Stimulated activated CD4-positive, alpha-beta T cell treated with anti-CD3 and anti-CD28 coated beads, TNF-alpha, amount 100 ng/mL, for 1 hour (primary cell): Measurements from ENCODE around the gene PSENEN.

Source experiments
- DNase-seq, 3 donors: peaks; one replicate each; pipeline ENCODE4 v3.0.0-alpha.2; 2020; ENCODE audit warnings: low read depth in 3 of 3, low spot score in 1 of 3

The PSENEN gene

GRCh38 chr19:35750167-35750566, 4.7 kb downstream of the PSENEN start:
- DNase-seq: no peak

- no peak for DNase-seq
These were observed 6.6 kb downstream of the PSENEN start for GRCh38 chr19:35751839-35752745.

DNA sequence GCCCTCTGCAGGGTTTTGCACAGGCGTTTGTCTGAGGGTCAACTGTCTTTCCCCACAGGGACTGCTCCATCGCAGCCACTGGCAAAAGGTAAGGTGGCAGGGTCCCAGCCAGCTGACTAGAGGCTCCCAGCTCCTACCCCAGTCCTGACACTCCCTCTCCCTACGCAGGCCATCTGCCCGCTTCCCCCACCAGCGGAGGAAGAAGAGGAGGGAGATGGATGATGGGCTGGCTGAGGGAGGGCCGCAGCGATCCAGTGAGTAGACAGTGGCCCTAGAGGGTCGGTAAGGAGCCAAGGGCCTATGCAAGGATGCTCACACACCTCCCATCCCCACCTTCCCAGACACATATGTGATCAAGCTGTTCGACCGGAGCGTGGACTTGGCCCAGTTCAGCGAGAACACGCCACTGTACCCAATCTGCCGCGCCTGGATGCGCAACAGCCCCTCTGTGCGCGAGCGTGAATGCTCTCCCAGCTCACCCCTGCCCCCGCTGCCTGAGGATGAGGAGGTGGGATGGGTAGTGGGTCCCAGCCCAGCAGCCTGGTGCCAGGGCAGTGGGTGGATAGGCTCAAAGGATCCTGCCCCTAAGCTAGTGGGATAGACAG, 7.4 kb downstream of the PSENEN start:
- no peak for DNase-seq

GRCh38 chr19:35753634-35754369, 8.4 kb downstream of the PSENEN start:
- DNase-seq: no peak

DNA sequence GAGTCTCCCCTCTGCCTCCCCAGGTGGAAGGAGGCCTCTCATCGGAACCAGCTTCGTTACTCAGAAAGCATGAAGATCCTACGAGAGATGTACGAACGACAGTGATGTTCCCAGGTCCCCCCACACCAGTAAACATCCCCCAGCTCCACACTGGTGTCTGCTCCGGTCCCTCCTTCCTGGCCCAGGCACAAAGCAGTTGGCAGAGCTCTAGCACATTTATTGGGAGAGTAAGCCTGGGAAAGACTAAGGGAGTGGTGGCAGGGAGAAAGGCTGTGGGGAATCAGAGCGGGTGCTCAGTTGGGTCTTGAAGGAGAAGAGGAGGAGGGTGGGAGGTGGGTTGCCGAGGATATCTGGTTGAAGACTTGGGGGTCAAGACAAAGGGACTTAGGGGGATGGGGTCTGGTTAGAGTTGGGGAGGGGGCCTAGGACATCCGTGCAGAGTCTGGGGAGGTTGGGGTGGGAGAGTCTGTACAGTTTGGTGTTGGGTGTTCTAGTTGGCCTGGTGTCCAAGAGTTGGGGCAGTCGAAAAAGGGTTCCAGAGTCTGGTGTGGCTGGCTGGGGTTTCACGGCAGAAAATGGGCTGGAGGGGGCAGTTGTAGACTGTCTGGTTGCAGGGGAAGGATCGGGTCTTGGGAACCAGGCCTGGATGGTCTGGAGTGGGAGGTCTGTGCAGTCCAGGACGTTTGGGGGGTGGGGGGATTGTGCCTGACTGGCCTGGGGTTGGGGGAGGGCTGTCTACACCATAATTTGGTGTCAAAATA, 9.1 kb downstream of the PSENEN start:
- DNase-seq: no peak

DNA sequence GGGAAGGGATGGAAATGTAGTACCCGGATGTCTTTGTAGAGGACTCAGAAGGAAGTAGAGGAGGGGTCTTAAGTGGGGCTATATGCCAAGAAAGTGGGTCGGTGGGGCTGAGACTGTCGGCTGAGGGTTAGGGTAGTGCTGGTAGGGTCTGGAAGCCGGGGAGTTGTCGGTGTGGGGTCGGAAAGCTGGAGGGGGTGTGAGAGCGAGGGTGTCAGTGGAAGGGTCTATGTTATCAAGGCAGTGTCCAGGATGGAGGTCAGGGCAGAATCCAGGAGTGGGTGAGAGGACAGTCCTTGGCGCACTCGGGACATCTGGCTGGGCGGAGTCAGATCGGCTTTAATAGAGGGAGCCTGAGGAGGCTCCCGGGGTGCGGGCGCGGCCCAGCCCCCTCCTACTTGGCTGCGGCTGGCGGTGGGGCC, 9.7 kb downstream of the PSENEN start:
- DNase-seq: no peak

- DNase-seq: peak in 1 of 3 donors; percentile 38
These were observed 10.3 kb downstream of the PSENEN start for GRCh38 chr19:35755550-35756376.

- no peak for DNase-seq
These were observed 11.2 kb downstream of the PSENEN start, which contains the start of gene HSPB6 for GRCh38 chr19:35756377-35757230. TSS of gene HSPB6 (minus strand) at chr19:35757029. CDS start at chr19:35757008, 21 bp downstream.

DNA sequence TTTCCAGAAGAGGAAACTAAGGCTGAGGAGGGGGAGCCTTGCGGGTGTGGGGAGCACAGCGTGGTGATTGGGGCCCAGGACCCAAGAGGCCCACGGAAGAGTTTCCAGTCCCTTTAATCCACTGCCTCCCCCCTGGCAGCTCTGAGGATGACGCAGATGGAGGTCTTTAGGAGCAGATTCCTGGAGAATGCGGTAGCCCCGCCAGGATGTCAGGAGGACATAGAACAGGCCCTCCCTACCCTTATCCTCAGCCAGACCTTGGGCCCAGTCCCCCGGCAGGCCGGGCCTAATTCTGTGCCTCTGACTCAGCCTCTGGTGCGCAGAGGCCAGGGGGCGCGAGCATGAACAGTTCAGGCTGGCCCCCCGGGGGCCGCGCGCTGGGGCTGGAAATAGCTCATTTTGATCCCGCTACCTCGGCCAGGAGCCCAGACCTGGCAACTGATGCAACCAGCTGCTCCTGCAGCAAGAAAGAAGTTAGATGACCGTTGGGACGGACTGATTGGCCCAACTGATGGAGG, 11.8 kb downstream of the PSENEN start:
- DNase-seq: no peak

- DNase-seq: peak; percentile 94 to 96 (median 96)
These were observed 12.5 kb downstream of the PSENEN start, which contains the start of gene PROSER3 for GRCh38 chr19:35757749-35758608. TSS of gene PROSER3 (plus strand) at chr19:35758176. CDS start at chr19:35758216, 40 bp downstream.

- no peak for DNase-seq
These were observed 14.2 kb downstream of the PSENEN start for GRCh38 chr19:35759697-35760096.

DNA sequence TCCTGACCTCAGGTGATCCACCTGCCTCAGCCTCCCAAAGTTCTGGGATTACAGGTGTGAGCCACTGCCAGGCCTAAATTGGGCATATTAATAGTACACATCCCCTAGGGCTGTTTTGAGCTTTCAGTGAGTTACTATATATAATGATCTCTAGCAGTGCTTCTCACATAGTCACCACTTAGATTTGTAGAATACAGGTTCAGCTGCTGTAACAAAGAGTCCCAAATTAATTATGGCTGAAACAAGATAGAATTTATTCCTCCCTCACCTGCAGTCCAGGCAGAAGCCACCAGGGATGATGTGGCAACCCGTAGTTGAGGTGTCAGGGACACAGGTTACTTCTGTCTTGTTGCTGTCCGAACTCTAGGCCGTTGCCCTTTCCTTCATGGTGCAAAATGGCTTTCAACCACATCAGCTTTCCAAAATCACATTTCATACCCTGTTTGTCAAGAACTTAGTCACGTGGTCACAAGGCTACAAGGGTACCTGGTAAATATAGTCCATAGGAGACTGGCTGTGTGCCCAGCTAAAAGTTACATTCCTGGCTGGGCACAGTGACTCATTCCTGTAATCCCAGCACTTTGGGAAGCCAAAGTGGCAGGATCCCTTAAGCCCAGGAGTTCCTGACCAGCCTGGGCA, 15.4 kb downstream of the PSENEN start:
- no peak for DNase-seq

- no peak for DNase-seq
These were observed 19.2 kb downstream of the PSENEN start for GRCh38 chr19:35764432-35765315.

GRCh38 chr19:35766571-35767104, 21.2 kb downstream of the PSENEN start:
- no peak for DNase-seq

GRCh38 chr19:35767288-35768081, 22.0 kb downstream of the PSENEN start:
- no peak for DNase-seq
